Esophagus muscularis mucosa (tissue), 4 donors: ENCODE data around the gene C14orf180.

Source experiments
- EP300 ChIP-seq: sonication (generic); formaldehyde crosslinking; IDR thresholded peaks from one replicate; pipeline ENCODE4 v1.6.1; 2017; ENCODE audit warnings: antibody characterized with exemption
- POLR2A ChIP-seq: fragments of 450-650 bp; IDR thresholded peaks from one replicate; pipeline ENCODE4 v1.6.1; 2017; ENCODE audit warnings: antibody characterized with exemption, moderate library complexity, mild to moderate bottlenecking, low read depth
- POLR2AphosphoS5 ChIP-seq, 2 donors: sonication (generic); formaldehyde crosslinking; IDR thresholded peaks; one replicate each; pipeline ENCODE4 v1.6.1; 2017; ENCODE audit warnings: antibody characterized with exemption in 2 of 2
- TF ChIP-seq, protein P1 (sequence below), 3 experiments: fragments of 200-600 bp in 2 of 3; fragments of 450-650 bp in 1 of 3; sonication (generic) in 2 of 3; IDR thresholded peaks; one replicate each; pipeline ENCODE4 v1.5.1; 2017 to 2019; ENCODE audit warnings: antibody characterized with exemption in 3 of 3, mild to moderate bottlenecking in 2 of 3, moderate library complexity in 1 of 3

DNA sequence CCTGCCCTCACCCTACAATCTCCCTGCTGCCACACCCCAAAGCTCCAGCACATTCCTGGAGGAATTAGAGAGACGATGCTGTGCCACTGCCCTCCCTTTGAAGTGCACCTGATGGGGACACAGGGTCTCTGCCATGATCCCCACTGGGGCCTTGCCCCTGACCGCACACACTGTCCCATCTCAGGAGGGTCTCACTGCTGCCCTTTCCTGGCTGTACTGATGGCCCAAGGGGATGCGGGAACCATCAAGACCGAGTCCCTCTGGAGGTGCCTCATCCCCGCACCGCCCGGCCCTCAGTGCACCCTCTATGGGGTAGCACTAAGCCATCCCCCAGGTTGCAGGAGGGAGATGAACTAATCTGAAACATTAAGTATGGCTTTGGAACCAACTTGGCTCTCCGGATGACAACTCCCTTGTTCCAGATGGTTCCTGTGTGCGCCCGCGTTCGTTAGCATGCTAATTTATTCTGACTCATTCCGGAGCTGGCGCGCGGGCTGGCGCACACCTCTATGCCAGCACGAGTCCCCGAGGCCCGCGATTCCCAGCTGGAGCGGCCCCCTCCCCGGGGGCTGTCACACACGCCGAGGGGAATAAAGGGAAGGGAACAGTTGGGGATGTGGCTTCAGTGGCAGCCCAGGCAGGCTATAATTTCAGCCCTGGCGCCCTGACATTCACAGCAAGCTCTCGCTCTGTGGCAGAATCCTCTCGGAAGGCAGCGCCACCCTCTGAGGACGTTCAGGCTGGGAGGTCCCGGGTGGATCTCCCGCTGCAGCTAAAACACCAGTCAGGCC lies 34.2 kb upstream of the C14orf180 start:
- TF ChIP-seq, protein P1, sequence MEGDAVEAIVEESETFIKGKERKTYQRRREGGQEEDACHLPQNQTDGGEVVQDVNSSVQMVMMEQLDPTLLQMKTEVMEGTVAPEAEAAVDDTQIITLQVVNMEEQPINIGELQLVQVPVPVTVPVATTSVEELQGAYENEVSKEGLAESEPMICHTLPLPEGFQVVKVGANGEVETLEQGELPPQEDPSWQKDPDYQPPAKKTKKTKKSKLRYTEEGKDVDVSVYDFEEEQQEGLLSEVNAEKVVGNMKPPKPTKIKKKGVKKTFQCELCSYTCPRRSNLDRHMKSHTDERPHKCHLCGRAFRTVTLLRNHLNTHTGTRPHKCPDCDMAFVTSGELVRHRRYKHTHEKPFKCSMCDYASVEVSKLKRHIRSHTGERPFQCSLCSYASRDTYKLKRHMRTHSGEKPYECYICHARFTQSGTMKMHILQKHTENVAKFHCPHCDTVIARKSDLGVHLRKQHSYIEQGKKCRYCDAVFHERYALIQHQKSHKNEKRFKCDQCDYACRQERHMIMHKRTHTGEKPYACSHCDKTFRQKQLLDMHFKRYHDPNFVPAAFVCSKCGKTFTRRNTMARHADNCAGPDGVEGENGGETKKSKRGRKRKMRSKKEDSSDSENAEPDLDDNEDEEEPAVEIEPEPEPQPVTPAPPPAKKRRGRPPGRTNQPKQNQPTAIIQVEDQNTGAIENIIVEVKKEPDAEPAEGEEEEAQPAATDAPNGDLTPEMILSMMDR (IDR thresholded peaks at IDR 0.05), result no peak
- TF ChIP-seq POLR2A (no peak), POLR2AphosphoS5 (IDR thresholded peaks at IDR 0.05) (no peak), EP300 (no peak)
